SU-DHL-6 (cell line): Measurements from ENCODE around the gene ATL1.

Source experiments
- H2AFZ ChIP-seq: fragments of 200-600 bp; sonication (generic); 2 replicates; pipeline ENCODE4 v1.6.1; 2014; ENCODE audit warnings: low read depth, mild to moderate bottlenecking, moderate library complexity, mixed read lengths, antibody characterized with exemption, low read length; ENCODE audit not compliant: severe bottlenecking
- H3F3A ChIP-seq: fragments of 200-600 bp; shearing (Covaris generic); 2 replicates; pipeline ENCODE4 v1.6.0; 2016; ENCODE audit warnings: antibody characterized with exemption, mild to moderate bottlenecking; ENCODE audit not compliant: insufficient read depth
- H3K27ac ChIP-seq: fragments of 200-600 bp; sonication (generic); 2 replicates; pipeline ENCODE4 v1.5.1; 2016; ENCODE audit warnings: low read depth, mild to moderate bottlenecking, low read length, moderate library complexity, mixed read lengths
- H3K27me3 ChIP-seq: fragments of 200-600 bp; sonication (generic), shearing (Covaris generic); 2 replicates; pipeline ENCODE4 v1.6.0; 2014; ENCODE audit warnings: mild to moderate bottlenecking, low read length
- H3K36me3 ChIP-seq: fragments of 200-600 bp; sonication (generic); 2 replicates; pipeline ENCODE4 v1.6.1; 2014; ENCODE audit warnings: mild to moderate bottlenecking, low read length, mixed read lengths
- H3K4me2 ChIP-seq: fragments of 300-600, 200-600 bp; shearing (Covaris generic), sonication (generic); 2 replicates; pipeline ENCODE4 v1.6.0; 2014; ENCODE audit warnings: low read length, low read depth, mild to moderate bottlenecking; ENCODE audit not compliant: poor library complexity, severe bottlenecking
- H3K4me3 ChIP-seq: fragments of 200-600 bp; sonication (generic); 2 replicates; pipeline ENCODE4 v1.5.1; 2014; ENCODE audit warnings: antibody characterized with exemption, low read length, mild to moderate bottlenecking, mixed read lengths; ENCODE audit not compliant: insufficient read depth, poor library complexity, severe bottlenecking
- H3K79me2 ChIP-seq: fragments of 200-600 bp; sonication (generic); 2 replicates; pipeline ENCODE4 v1.6.1; 2014; ENCODE audit warnings: mild to moderate bottlenecking, low read length, moderate library complexity; ENCODE audit not compliant: insufficient read depth
- H3K9ac ChIP-seq: fragments of 200-600 bp; sonication (generic); 2 replicates; pipeline ENCODE4 v1.7.0; 2014; ENCODE audit warnings: mild to moderate bottlenecking, low read length
- H3K9me2 ChIP-seq: fragments of 200-600 bp; sonication (generic); replicated peaks from 2 replicates; pipeline ENCODE4 v1.6.1; 2014; ENCODE audit warnings: low read length; ENCODE audit not compliant: insufficient read depth
- H3K9me3 ChIP-seq: fragments of 200-600 bp; sonication (generic); 2 replicates; pipeline ENCODE4 v1.6.1; 2014; ENCODE audit warnings: low read length, mixed read lengths; ENCODE audit not compliant: insufficient read depth
- H4K20me1 ChIP-seq: fragments of 200-600 bp; sonication (generic); 2 replicates; pipeline ENCODE4 v1.6.1; 2014; ENCODE audit warnings: low read depth, mild to moderate bottlenecking, antibody characterized with exemption, low read length, moderate library complexity, mixed read lengths
- EZH2phosphoT487 ChIP-seq: fragments of 200-600 bp; sonication (generic), shearing (Covaris generic); conservative IDR thresholded peaks from 2 replicates; pipeline ENCODE4 v1.6.1; 2018; ENCODE audit warnings: mild to moderate bottlenecking, antibody characterized with exemption, low read length, moderate library complexity, mixed read lengths
- TF ChIP-seq, protein P1 (sequence below): fragments of 200-600 bp; sonication (generic); IDR thresholded peaks from one replicate; pipeline ENCODE4 v1.5.1; 2017; ENCODE audit warnings: antibody characterized with exemption, mild to moderate bottlenecking, low read length, moderate library complexity; ENCODE audit not compliant: insufficient read depth, poor library complexity, severe bottlenecking

Gene ATL1

DNA sequence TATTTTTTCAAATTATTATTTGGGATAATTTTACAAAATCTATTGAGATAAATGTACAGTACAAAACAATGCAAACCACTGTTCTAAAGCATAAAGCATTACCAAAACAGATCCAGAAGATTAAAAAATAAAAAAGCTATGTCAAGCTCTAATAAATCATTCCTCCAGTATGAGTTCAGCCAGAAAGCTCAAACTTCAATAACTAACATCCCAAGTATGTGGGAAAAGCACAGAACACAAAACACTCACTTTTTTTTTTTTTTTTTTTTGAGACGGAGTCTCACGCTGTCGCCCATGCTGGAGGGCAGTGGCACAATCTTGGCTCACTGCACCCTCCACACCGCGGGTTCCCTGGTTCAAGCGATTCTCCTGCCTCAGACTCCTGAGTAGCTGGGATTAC, 96.8 kb downstream of the ATL1 start:
- Histone ChIP-seq H3K9ac (no peak overlapping the region), H3K4me2 (no peak overlapping the region), H3K4me3 (no peak overlapping the region), H3K9me3 (no peaks in the 10 kb centered on the region), H3K27me3 (no peaks in the 10 kb centered on the region), H2AFZ (no peak overlapping the region), H3K9me2 (no peaks in the 10 kb centered on the region), H3K36me3 (no peaks in the 10 kb centered on the region), H4K20me1 (no peaks in the 10 kb centered on the region), H3K79me2 (no peaks in the 10 kb centered on the region; the same call in 1 of the 2 replicates), H3F3A (no peaks in the 10 kb centered on the region; the same call in 1 of the 2 replicates), H3K27ac (no peak overlapping the region)
- no peak for TF ChIP-seq EZH2phosphoT487
- TF ChIP-seq, protein P1, sequence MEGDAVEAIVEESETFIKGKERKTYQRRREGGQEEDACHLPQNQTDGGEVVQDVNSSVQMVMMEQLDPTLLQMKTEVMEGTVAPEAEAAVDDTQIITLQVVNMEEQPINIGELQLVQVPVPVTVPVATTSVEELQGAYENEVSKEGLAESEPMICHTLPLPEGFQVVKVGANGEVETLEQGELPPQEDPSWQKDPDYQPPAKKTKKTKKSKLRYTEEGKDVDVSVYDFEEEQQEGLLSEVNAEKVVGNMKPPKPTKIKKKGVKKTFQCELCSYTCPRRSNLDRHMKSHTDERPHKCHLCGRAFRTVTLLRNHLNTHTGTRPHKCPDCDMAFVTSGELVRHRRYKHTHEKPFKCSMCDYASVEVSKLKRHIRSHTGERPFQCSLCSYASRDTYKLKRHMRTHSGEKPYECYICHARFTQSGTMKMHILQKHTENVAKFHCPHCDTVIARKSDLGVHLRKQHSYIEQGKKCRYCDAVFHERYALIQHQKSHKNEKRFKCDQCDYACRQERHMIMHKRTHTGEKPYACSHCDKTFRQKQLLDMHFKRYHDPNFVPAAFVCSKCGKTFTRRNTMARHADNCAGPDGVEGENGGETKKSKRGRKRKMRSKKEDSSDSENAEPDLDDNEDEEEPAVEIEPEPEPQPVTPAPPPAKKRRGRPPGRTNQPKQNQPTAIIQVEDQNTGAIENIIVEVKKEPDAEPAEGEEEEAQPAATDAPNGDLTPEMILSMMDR = no peak

DNA sequence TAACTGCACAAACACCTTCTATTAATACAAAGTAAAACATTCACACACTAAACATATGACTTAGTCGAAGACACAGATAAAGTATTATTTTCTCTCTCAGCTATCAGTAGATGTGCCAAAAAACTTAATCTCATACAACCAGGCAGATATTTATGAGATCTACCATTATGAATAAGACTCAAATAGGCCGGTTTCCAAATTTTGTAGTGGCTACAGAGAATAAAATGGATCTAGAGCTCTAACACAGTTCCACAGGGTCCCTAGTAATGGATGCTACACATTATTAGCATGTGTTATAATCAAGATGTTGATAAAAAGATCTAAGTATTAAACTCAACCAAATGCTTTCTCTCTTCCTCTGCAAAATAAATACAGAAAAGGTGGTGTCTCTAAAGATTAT, 97.8 kb downstream of the ATL1 start:
- Histone ChIP-seq H3K79me2 (no peaks in the 10 kb centered on the region; the same call in 1 of the 2 replicates), H3K27ac (no peak overlapping the region), H3K4me3 (no peak overlapping the region), H2AFZ (no peak overlapping the region), H3K9me3 (no peaks in the 10 kb centered on the region), H3F3A (no peaks in the 10 kb centered on the region; the same call in 1 of the 2 replicates), H4K20me1 (no peaks in the 10 kb centered on the region), H3K9me2 (no peaks in the 10 kb centered on the region), H3K9ac (no peak overlapping the region), H3K36me3 (no peaks in the 10 kb centered on the region), H3K4me2 (no peak overlapping the region), H3K27me3 (no peaks in the 10 kb centered on the region)
- TF ChIP-seq, protein P1 = no peak
- TF ChIP-seq EZH2phosphoT487 = no peak

DNA sequence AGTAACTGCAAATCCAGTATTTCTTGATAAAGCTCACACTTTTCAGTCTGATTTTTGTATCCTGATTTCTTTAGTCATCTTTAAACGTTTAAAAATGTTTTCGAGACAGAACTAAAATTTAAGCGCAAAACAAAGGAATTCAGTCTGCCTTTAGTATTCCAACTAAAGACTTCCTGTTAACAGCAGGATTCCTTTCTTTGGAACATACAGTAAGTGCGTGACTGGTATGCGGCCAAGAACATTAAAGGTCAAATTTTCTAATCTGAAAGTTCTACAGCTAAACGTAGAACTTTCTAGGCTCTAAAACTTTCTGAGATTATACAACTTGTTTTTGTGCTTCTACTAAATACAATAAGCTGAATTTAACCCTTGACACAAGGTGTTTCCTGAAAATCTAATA, 98.3 kb downstream of the ATL1 start:
- H3K9ac ChIP-seq = no peak overlapping the region
- TF ChIP-seq, protein P1 = no peak
- TF ChIP-seq EZH2phosphoT487 = no peak
- no peak overlapping the region for H3K4me2 ChIP-seq
- H3K36me3 ChIP-seq = no peaks in the 10 kb centered on the region
- no peak overlapping the region for H3K4me3 ChIP-seq
- H2AFZ ChIP-seq = no peak overlapping the region
- no peaks in the 10 kb centered on the region for H4K20me1 ChIP-seq
- H3K27ac ChIP-seq = no peak overlapping the region
- H3F3A ChIP-seq = no peaks in the 10 kb centered on the region; the same call in 1 of the 2 replicates
- H3K27me3 ChIP-seq = no peaks in the 10 kb centered on the region
- no peaks in the 10 kb centered on the region for H3K9me2 ChIP-seq
- H3K9me3 ChIP-seq = no peaks in the 10 kb centered on the region
- no peaks in the 10 kb centered on the region; the same call in 1 of the 2 replicates for H3K79me2 ChIP-seq
